T-helper 1 cell treated with Interleukin-12 subunit alpha and Interleukin-12 subunit beta and Interleukin-4 antibody, amounts not matched to agents 30 μg/mL and 1 μg/mL, for 36 hours (primary cell): ENCODE results near the gene HSPB1.

ENCODE experiments used
- H3K27ac Mint-ChIP-seq: one replicate; pipeline ENCODE4 v1.8.0; 2021; ENCODE audit warnings: mild to moderate bottlenecking, mixed read lengths
- H3K27me3 Mint-ChIP-seq: one replicate; pipeline ENCODE4 v1.8.0; 2021; ENCODE audit warnings: low read depth, mixed read lengths
- H3K36me3 Mint-ChIP-seq: one replicate; pipeline ENCODE4 v1.8.0; 2021; ENCODE audit warnings: low read depth, mixed read lengths
- H3K4me1 Mint-ChIP-seq: one replicate; pipeline ENCODE4 v1.8.0; 2021; ENCODE audit warnings: low read depth, mixed read lengths
- H3K4me3 Mint-ChIP-seq: one replicate; pipeline ENCODE4 v1.8.0; 2021; ENCODE audit warnings: mild to moderate bottlenecking, moderate library complexity, mixed read lengths
- H3K9me3 Mint-ChIP-seq: one replicate; pipeline ENCODE4 v1.8.0; 2021; ENCODE audit warnings: mixed read lengths

HSPB1 gene

GRCh38 chr7:76346097-76346496 is 43.6 kb downstream of the HSPB1 start:
- no peaks in the 10 kb centered on the region for H3K27me3 Mint-ChIP-seq

DNA sequence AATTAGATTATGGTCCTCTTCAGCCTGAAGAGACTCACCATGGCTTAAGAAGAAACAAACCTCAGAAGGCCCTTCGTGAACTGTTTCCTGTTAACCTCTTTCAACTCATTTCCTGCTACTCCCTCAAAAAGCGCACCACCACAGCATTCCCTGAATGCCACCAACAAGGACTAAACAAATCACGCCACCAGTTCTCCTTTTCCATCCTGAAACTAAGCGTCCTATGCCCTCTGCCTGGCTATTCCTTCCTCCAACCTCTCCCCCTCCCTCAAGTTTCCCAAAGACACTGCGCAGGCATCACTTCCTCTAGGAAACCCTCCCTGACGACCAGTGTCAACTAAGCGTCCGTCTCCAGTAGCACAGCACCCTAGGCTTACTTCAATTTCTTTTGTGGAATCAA is 44.3 kb downstream of the HSPB1 start:
- peak overlapping the region; percentile 79 for H3K27ac Mint-ChIP-seq
- H3K4me3 Mint-ChIP-seq, result peak overlapping the region; percentile 35
- peaks cover 45% of the 10 kb centered on the region for H3K36me3 Mint-ChIP-seq
- no peaks in the 10 kb centered on the region for H3K9me3 Mint-ChIP-seq
- H3K4me1 Mint-ChIP-seq, result peaks cover 41% of the 10 kb centered on the region
- H3K27me3 Mint-ChIP-seq, result no peaks in the 10 kb centered on the region

More at GRCh38 chr7:76346097-76346496, 43.6 kb downstream of the HSPB1 start:
- H3K4me1 Mint-ChIP-seq, result peaks cover 36% of the 10 kb centered on the region
- no peak overlapping the region for H3K4me3 Mint-ChIP-seq
- H3K9me3 Mint-ChIP-seq, result no peaks in the 10 kb centered on the region
- peak overlapping the region; percentile 52 for H3K27ac Mint-ChIP-seq
- peaks cover 46% of the 10 kb centered on the region for H3K36me3 Mint-ChIP-seq

DNA sequence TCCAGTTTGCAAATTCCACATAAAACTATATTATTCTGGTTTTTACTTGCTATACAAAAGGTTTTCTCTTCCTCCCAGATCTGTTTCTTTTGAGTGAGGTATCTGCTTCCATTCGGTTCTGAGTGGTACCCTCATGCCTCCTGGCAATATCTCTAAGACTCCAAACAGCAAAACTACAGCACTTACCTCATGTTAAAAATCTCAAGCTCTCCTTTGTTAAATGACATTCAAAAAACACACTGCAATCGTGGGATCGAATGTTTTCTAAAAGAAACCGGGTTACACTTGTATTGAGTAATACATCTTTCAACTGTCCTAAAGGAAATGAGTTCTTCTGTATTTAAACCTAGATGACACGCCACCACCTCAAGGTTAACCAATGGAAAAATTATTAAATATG is 45.2 kb downstream of the HSPB1 start:
- H3K27ac Mint-ChIP-seq, result peak overlapping the region; percentile 61
- H3K36me3 Mint-ChIP-seq, result peaks cover 39% of the 10 kb centered on the region
- no peaks in the 10 kb centered on the region for H3K9me3 Mint-ChIP-seq
- peaks cover 36% of the 10 kb centered on the region for H3K4me1 Mint-ChIP-seq
- H3K4me3 Mint-ChIP-seq, result peak overlapping the region; percentile 18
- no peaks in the 10 kb centered on the region for H3K27me3 Mint-ChIP-seq

DNA sequence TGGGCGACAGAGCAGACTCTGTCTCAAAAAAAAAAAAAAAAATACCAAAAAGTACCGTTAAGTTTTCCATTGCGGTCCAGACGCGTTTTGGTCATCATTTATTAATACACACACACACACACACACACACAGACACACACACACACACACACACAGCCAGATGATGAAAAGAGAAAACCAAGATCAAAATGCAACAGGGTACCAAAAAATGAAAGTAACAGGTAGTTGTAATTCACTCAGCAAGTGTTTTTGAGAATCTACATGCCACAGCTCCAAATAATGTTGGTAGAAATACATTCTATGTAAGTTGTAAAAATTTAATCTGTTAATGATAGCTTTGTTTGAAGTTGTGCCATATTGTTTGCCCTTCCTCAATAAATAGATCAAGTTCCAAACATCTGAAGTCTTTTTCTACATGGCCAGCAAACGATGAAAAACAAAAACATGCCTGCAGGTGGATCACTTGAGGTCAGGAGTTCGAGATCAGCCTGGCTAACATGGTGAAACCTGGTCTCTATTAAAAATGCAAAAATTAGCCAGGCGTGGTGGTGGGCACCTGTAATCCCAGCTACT is 46.9 kb downstream of the HSPB1 start:
- no peak overlapping the region for H3K4me3 Mint-ChIP-seq
- peaks cover 31% of the 10 kb centered on the region for H3K36me3 Mint-ChIP-seq
- no peak overlapping the region for H3K27ac Mint-ChIP-seq
- peaks cover 30% of the 10 kb centered on the region for H3K4me1 Mint-ChIP-seq
- no peaks in the 10 kb centered on the region for H3K9me3 Mint-ChIP-seq
- no peaks in the 10 kb centered on the region for H3K27me3 Mint-ChIP-seq

DNA sequence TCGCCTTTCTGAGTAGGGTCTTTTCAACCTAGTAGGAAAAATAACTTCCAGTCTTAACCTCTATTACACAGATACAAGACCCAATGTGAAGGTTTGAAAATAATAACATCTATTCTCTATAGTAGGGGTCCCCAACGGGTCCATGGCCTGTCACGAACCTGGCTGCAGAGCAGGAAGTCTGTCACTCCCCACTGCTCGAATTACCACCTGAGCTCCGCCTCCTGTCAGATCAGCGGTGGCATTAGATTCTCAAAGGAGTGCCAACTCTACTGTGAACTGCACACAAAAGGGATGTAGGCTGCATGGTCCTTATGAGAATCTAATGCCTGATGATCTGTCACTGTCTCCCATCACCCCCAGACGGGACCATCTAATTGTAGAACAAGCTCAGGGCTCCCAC is 48.9 kb downstream of the HSPB1 start:
- H3K4me1 Mint-ChIP-seq, result peaks cover 37% of the 10 kb centered on the region
- H3K27me3 Mint-ChIP-seq, result no peaks in the 10 kb centered on the region
- peak overlapping the region; percentile 38 for H3K27ac Mint-ChIP-seq
- H3K4me3 Mint-ChIP-seq, result no peak overlapping the region
- peaks cover 37% of the 10 kb centered on the region for H3K36me3 Mint-ChIP-seq
- no peaks in the 10 kb centered on the region for H3K9me3 Mint-ChIP-seq

- peaks cover 35% of the 10 kb centered on the region for H3K4me1 Mint-ChIP-seq
- H3K27ac Mint-ChIP-seq, result no peak overlapping the region
- H3K36me3 Mint-ChIP-seq, result peaks cover 32% of the 10 kb centered on the region
- no peaks in the 10 kb centered on the region for H3K27me3 Mint-ChIP-seq
- no peaks in the 10 kb centered on the region for H3K9me3 Mint-ChIP-seq
- no peak overlapping the region for H3K4me3 Mint-ChIP-seq
These were observed 49.7 kb downstream of the HSPB1 start for GRCh38 chr7:76352193-76352592.

- Mint-ChIP-seq H3K36me3 (peaks cover 36% of the 10 kb centered on the region), H3K27me3 (no peaks in the 10 kb centered on the region), H3K4me1 (peaks cover 35% of the 10 kb centered on the region), H3K9me3 (no peaks in the 10 kb centered on the region), H3K4me3 (no peak overlapping the region), H3K27ac (no peak overlapping the region)
These were observed 51.3 kb downstream of the HSPB1 start for GRCh38 chr7:76353744-76354143.
